SU-DHL-6 (cell line): ENCODE results near the gene OPA3.

Experiments used
- H2AFZ ChIP-seq: fragments of 200-600 bp; sonication (generic); 2 replicates; pipeline ENCODE4 v1.6.1; 2014; ENCODE audit warnings: low read depth, mild to moderate bottlenecking, moderate library complexity, mixed read lengths, antibody characterized with exemption, low read length; ENCODE audit not compliant: severe bottlenecking
- H3F3A ChIP-seq: fragments of 200-600 bp; shearing (Covaris generic); 2 replicates; pipeline ENCODE4 v1.6.0; 2016; ENCODE audit warnings: antibody characterized with exemption, mild to moderate bottlenecking; ENCODE audit not compliant: insufficient read depth
- H3K27ac ChIP-seq: fragments of 200-600 bp; sonication (generic); 2 replicates; pipeline ENCODE4 v1.5.1; 2016; ENCODE audit warnings: low read depth, mild to moderate bottlenecking, low read length, moderate library complexity, mixed read lengths
- H3K27me3 ChIP-seq: fragments of 200-600 bp; sonication (generic), shearing (Covaris generic); 2 replicates; pipeline ENCODE4 v1.6.0; 2014; ENCODE audit warnings: mild to moderate bottlenecking, low read length
- H3K36me3 ChIP-seq: fragments of 200-600 bp; sonication (generic); 2 replicates; pipeline ENCODE4 v1.6.1; 2014; ENCODE audit warnings: mild to moderate bottlenecking, low read length, mixed read lengths
- H3K4me2 ChIP-seq: fragments of 300-600, 200-600 bp; shearing (Covaris generic), sonication (generic); 2 replicates; pipeline ENCODE4 v1.6.0; 2014; ENCODE audit warnings: low read length, low read depth, mild to moderate bottlenecking; ENCODE audit not compliant: poor library complexity, severe bottlenecking
- H3K4me3 ChIP-seq: fragments of 200-600 bp; sonication (generic); 2 replicates; pipeline ENCODE4 v1.5.1; 2014; ENCODE audit warnings: antibody characterized with exemption, low read length, mild to moderate bottlenecking, mixed read lengths; ENCODE audit not compliant: insufficient read depth, poor library complexity, severe bottlenecking
- H3K79me2 ChIP-seq: fragments of 200-600 bp; sonication (generic); 2 replicates; pipeline ENCODE4 v1.6.1; 2014; ENCODE audit warnings: mild to moderate bottlenecking, low read length, moderate library complexity; ENCODE audit not compliant: insufficient read depth
- H3K9ac ChIP-seq: fragments of 200-600 bp; sonication (generic); 2 replicates; pipeline ENCODE4 v1.7.0; 2014; ENCODE audit warnings: mild to moderate bottlenecking, low read length
- H3K9me2 ChIP-seq: fragments of 200-600 bp; sonication (generic); replicated peaks from 2 replicates; pipeline ENCODE4 v1.6.1; 2014; ENCODE audit warnings: low read length; ENCODE audit not compliant: insufficient read depth
- H3K9me3 ChIP-seq: fragments of 200-600 bp; sonication (generic); 2 replicates; pipeline ENCODE4 v1.6.1; 2014; ENCODE audit warnings: low read length, mixed read lengths; ENCODE audit not compliant: insufficient read depth
- H4K20me1 ChIP-seq: fragments of 200-600 bp; sonication (generic); 2 replicates; pipeline ENCODE4 v1.6.1; 2014; ENCODE audit warnings: low read depth, mild to moderate bottlenecking, antibody characterized with exemption, low read length, moderate library complexity, mixed read lengths
- EZH2phosphoT487 ChIP-seq: fragments of 200-600 bp; sonication (generic), shearing (Covaris generic); conservative IDR thresholded peaks from 2 replicates; pipeline ENCODE4 v1.6.1; 2018; ENCODE audit warnings: mild to moderate bottlenecking, antibody characterized with exemption, low read length, moderate library complexity, mixed read lengths
- TF ChIP-seq, protein P1 (sequence below): fragments of 200-600 bp; sonication (generic); IDR thresholded peaks from one replicate; pipeline ENCODE4 v1.5.1; 2017; ENCODE audit warnings: antibody characterized with exemption, mild to moderate bottlenecking, low read length, moderate library complexity; ENCODE audit not compliant: insufficient read depth, poor library complexity, severe bottlenecking

OPA3 gene

DNA sequence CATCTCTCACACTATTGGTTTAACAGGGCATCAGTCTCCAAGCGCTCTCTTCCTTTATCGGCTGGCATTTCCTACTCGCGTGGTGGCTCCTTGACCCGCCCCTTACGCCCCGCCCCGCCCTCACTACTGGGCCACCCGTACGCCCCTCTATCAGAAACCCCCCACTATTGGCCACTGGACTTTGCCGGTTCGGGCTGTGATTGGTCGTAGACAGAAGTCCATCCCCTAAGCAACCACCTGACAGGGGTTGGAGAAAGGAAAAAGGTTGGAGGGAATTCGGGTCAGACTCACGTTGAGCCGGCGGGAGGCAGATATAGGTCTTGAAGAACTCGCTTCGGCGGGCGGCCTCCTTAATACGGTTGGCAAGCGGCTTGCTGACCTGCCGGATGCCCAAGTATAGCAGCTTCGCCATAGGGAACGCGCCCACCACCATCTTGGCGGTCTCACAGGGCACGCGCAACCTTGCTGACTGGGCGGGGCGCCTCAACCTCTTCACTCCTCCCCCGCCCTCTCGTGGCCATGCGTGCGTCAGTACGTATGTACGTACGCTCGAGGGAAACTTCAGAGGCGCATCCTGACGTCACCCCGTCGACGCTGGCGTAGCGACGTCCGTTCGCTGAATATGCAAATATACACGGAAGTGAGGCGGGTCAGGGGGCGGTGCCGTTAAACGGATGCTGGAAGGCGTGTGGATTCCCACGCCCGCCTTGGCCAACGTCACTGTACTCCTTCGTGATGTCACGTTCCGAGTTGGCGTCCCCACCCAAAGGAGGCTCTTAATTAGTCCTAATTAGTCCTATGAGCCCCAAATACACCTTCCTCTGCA is at the start of gene OPA3:
Gene OPA3 (minus strand): TSS at position 471 of the 826 bp plus-strand sequence. CDS start 38 bp downstream, at position 433.
- H2AFZ ChIP-seq, result peak within 1 kb of the TSS; percentile 83
- TF ChIP-seq, protein P1, sequence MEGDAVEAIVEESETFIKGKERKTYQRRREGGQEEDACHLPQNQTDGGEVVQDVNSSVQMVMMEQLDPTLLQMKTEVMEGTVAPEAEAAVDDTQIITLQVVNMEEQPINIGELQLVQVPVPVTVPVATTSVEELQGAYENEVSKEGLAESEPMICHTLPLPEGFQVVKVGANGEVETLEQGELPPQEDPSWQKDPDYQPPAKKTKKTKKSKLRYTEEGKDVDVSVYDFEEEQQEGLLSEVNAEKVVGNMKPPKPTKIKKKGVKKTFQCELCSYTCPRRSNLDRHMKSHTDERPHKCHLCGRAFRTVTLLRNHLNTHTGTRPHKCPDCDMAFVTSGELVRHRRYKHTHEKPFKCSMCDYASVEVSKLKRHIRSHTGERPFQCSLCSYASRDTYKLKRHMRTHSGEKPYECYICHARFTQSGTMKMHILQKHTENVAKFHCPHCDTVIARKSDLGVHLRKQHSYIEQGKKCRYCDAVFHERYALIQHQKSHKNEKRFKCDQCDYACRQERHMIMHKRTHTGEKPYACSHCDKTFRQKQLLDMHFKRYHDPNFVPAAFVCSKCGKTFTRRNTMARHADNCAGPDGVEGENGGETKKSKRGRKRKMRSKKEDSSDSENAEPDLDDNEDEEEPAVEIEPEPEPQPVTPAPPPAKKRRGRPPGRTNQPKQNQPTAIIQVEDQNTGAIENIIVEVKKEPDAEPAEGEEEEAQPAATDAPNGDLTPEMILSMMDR, result no peak
- TF ChIP-seq EZH2phosphoT487, result no peak
- no peaks in the 10 kb centered on the region for H3K9me2 ChIP-seq
- no peaks in the 10 kb centered on the region for H3K27me3 ChIP-seq
- peak within 1 kb of the TSS; percentile 100 for H3K4me3 ChIP-seq
- peak within 1 kb of the TSS; percentile 78 for H3K4me2 ChIP-seq
- H3K79me2 ChIP-seq, result peaks cover 23% of the 10 kb centered on the region
- H3K36me3 ChIP-seq, result no peaks in the 10 kb centered on the region
- H3K27ac ChIP-seq, result peak within 1 kb of the TSS; percentile 83
- H4K20me1 ChIP-seq, result no peaks in the 10 kb centered on the region
- no peaks in the 10 kb centered on the region for H3F3A ChIP-seq
- peak within 1 kb of the TSS; percentile 93 for H3K9ac ChIP-seq
- H3K9me3 ChIP-seq, result no peaks in the 10 kb centered on the region

DNA sequence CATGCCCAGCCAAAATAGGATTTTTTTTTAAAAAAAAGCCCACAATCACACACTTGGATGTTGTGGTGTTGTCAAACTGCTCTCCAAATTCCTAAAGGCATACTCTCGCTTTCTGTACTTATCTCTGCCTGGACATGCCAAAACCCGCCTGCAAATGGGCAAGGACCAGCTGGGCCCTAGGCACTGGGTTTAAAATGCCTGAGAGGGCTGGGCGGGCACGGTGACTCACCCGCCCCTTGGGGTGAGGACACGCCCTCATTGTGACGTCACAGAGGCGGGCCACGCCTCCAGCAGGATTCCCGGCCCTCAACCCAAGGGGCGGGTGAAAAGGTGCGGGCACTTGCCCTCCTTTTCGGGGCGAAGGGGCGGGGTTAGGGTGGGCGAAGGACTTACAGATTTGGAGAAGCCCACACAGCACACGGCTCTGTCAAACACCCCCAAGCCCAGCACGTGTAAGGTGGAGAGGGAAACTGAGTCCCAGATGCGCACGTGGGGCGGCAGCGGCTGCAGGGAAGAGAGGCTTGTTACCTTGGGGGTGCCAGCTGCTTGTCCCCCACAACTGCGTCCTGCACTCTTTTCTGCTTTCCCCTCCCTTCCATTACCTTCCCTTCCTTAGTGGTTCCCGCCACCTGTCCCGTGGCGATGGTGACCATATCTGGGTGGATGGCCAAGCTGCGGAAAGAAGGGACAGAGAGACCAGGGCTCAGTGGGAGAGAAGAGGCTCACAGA is 48.0 kb upstream of the OPA3 start:
- no peaks in the 10 kb centered on the region for H3K27me3 ChIP-seq
- no peaks in the 10 kb centered on the region for H3K79me2 ChIP-seq
- peaks cover 2% of the 10 kb centered on the region; the same call in 1 of the 2 replicates for H3F3A ChIP-seq
- H3K4me2 ChIP-seq, result no peak overlapping the region
- H3K9ac ChIP-seq, result no peak overlapping the region
- no peaks in the 10 kb centered on the region for H4K20me1 ChIP-seq
- H3K4me3 ChIP-seq, result no peak overlapping the region
- no peaks in the 10 kb centered on the region for H3K36me3 ChIP-seq
- no peak overlapping the region for H3K27ac ChIP-seq
- no peaks in the 10 kb centered on the region for H3K9me3 ChIP-seq
- TF ChIP-seq, protein P1, result no peak
- TF ChIP-seq EZH2phosphoT487, result no peak
- H3K9me2 ChIP-seq, result no peaks in the 10 kb centered on the region
- H2AFZ ChIP-seq, result no peak overlapping the region

DNA sequence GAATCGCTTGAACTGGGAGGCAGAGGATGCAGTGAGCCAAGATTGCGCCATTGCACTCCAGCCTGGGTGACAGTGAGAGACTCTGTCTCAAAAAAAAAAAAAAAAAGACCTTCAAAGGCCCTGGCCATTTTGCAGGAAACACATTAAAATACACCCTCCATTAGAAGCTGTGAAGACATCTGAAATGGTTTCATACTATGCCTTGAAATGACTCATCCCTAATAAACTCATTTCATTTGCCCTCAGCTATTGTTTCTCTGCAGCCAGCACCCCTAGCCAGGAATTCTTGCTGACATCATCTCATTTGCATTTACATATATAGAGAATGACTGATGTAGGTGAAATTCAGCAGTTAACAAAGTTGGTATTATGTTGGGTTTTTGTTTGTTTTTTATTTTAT is 45.9 kb upstream of the OPA3 start:
- peaks cover 2% of the 10 kb centered on the region; the same call in 1 of the 2 replicates for H3K36me3 ChIP-seq
- no peak overlapping the region for H3K27ac ChIP-seq
- no peaks in the 10 kb centered on the region for H3K9me2 ChIP-seq
- TF ChIP-seq, protein P1, result no peak
- no peak for TF ChIP-seq EZH2phosphoT487
- H3F3A ChIP-seq, result peaks cover 2% of the 10 kb centered on the region; the same call in 1 of the 2 replicates
- no peaks in the 10 kb centered on the region for H3K27me3 ChIP-seq
- H3K9me3 ChIP-seq, result no peaks in the 10 kb centered on the region
- no peak overlapping the region for H3K4me2 ChIP-seq
- no peak overlapping the region for H2AFZ ChIP-seq
- H3K9ac ChIP-seq, result no peak overlapping the region
- no peaks in the 10 kb centered on the region for H4K20me1 ChIP-seq
- no peaks in the 10 kb centered on the region for H3K79me2 ChIP-seq
- no peak overlapping the region for H3K4me3 ChIP-seq
